HCT116 (cell line): ENCODE data around the gene BRICD5. TPM values are rescaled to one million over a fixed set of nuclear protein-coding genes. Genes with fewer than 3 reads are reported as not detected.

ENCODE experiments used
- ATAC-seq: fragments of 200-7000 bp; cut with Tn5 transposase; 2 replicates; pipeline ENCODE4 v1.9.1; 2020; ENCODE audit warnings: mild to moderate bottlenecking, moderate library complexity
- BruUV-seq: library from RNA; stranded (reverse); fragments of 400-500 nt; replicated peaks from 2 replicates; lab custom pipeline; 2021; lab: Mats Ljungman, UMichigan
- CTCF ChIA-PET: fragments of 300-600 bp; sonication (Branson Sonifier 250); formaldehyde crosslinking; loops from one replicate; lab custom pipeline; 2021; ENCODE audit warnings: antibody characterized with exemption; lab: Charles Lee
- POLR2A ChIA-PET: fragments of 300-600, 350-600 bp; sonication (Branson Sonifier 250); formaldehyde crosslinking; loops from one replicate; lab custom pipeline; 2021; ENCODE audit warnings: antibody characterized with exemption; lab: Charles Lee
- RAD21 ChIA-PET, 2 experiments: fragments of 300-600 bp; sonication (Branson Sonifier 250); formaldehyde crosslinking; loops; one replicate each; lab custom pipeline; 2023; ENCODE audit warnings: low total read pairs in 2 of 2; ENCODE audit not compliant: uncharacterized antibody in 2 of 2, unreplicated experiment in 2 of 2, low non-redundant PET in 1 of 2; lab: Charles Lee
- DNase-seq: peaks from one replicate; pipeline ENCODE4 v3.0.0-alpha.2; 2010; ENCODE audit warnings: low read depth, low spot score
- H2AFZ ChIP-seq: fragments of 200-600 bp; shearing (Covaris generic), sonication (generic); 2 replicates; pipeline ENCODE4 v1.6.1; 2017; ENCODE audit warnings: low read depth, mixed run types, mixed read lengths, antibody characterized with exemption, low read length; ENCODE audit not compliant: poor library complexity, severe bottlenecking
- H3K27ac ChIP-seq: 2 replicates; pipeline ENCODE4 v1.5.1; 2012; ENCODE audit warnings: low read depth, low read length
- H3K27me3 ChIP-seq: fragments of 200-600 bp; sonication (generic); 2 replicates; pipeline ENCODE4 v1.6.1; 2016; ENCODE audit warnings: mixed run types, low read length, mixed read lengths; ENCODE audit not compliant: insufficient read depth
- H3K36me3 ChIP-seq, 2 experiments: fragments of 200-500 bp in 1 of 2; fragments of 200-600 bp in 1 of 2; sonication (Bioruptor generic) in 1 of 2; sonication (generic) in 1 of 2; 2 replicates each; pipeline versions ENCODE4 v1.5.1 to v1.6.1; 2014 to 2016; ENCODE audit warnings: low read length in 2 of 2, inconsistent platforms in 1 of 2, mixed read lengths in 1 of 2, mixed run types in 1 of 2; ENCODE audit not compliant: insufficient read depth in 2 of 2, control insufficient read depth in 1 of 2
- H3K4me1 ChIP-seq, 2 experiments: fragments of 200-600 bp in 1 of 2; sonication (generic) in 1 of 2; 2 replicates each; pipeline versions ENCODE4 v1.5.1 to v1.6.1; 2012 to 2017; ENCODE audit warnings: low read length in 2 of 2, inconsistent platforms in 1 of 2, mild to moderate bottlenecking in 1 of 2, mixed read lengths in 1 of 2, mixed run types in 1 of 2, moderate library complexity in 1 of 2; ENCODE audit not compliant: insufficient read depth in 2 of 2, control insufficient read depth in 1 of 2
- H3K4me2 ChIP-seq: fragments of 200-600 bp; sonication (generic); 2 replicates; pipeline ENCODE4 v1.6.1; 2017; ENCODE audit warnings: mixed run types, low read length, mixed read lengths
- H3K4me3 ChIP-seq, 2 experiments: fragments of 200-600 bp in 1 of 2; sonication (generic) in 1 of 2; replicated peaks in 1 of 2; 2 replicates each; pipeline ENCODE4 v1.5.1; 2011 to 2016; ENCODE audit warnings: low read length in 2 of 2, control low read depth in 1 of 2, low read depth in 1 of 2, mild to moderate bottlenecking in 1 of 2, mixed read lengths in 1 of 2, mixed run types in 1 of 2
- H3K79me2 ChIP-seq: fragments of 200-600 bp; sonication (generic); 2 replicates; pipeline ENCODE4 v1.6.1; 2017; ENCODE audit warnings: mild to moderate bottlenecking, mixed run types, low read length, moderate library complexity, mixed read lengths; ENCODE audit not compliant: insufficient read depth
- H3K9ac ChIP-seq: fragments of 200-600 bp; sonication (generic); 2 replicates; pipeline ENCODE4 v1.6.1; 2016; ENCODE audit warnings: low read length, mixed read lengths
- H3K9me2 ChIP-seq: fragments of 200-600 bp; sonication (generic), shearing (Covaris generic); 2 replicates; pipeline ENCODE4 v1.6.1; 2017; ENCODE audit warnings: mixed run types, mild to moderate bottlenecking, moderate library complexity; ENCODE audit not compliant: insufficient read depth
- H3K9me3 ChIP-seq, 2 experiments: fragments of 200-500 bp in 1 of 2; fragments of 200-600 bp in 1 of 2; sonication (Bioruptor generic) in 1 of 2; sonication (generic) in 1 of 2; 2 replicates each; pipeline ENCODE4 v1.6.1; 2014 to 2017; ENCODE audit warnings: low read length in 2 of 2, mixed read lengths in 2 of 2, inconsistent platforms in 1 of 2, low read depth in 1 of 2, mild to moderate bottlenecking in 1 of 2, mixed run types in 1 of 2, moderate library complexity in 1 of 2; ENCODE audit not compliant: control insufficient read depth in 1 of 2, insufficient read depth in 1 of 2
- H4K20me1 ChIP-seq: fragments of 200-600 bp; sonication (generic), shearing (Covaris generic); 2 replicates; pipeline ENCODE4 v1.6.1; 2017; ENCODE audit warnings: mixed run types, mild to moderate bottlenecking, moderate library complexity; ENCODE audit not compliant: insufficient read depth
- ATF3 ChIP-seq: IDR thresholded peaks from 2 replicates; pipeline ENCODE4 v1.6.1; 2012
- EZH2 ChIP-seq: fragments of 200-600 bp; sonication (generic); IDR thresholded peaks from 2 replicates; pipeline ENCODE4 v1.6.1; 2017; ENCODE audit warnings: antibody characterized with exemption, mixed run types
- JUND ChIP-seq: IDR thresholded peaks from 2 replicates; pipeline ENCODE4 v1.6.1; 2012
- MAX ChIP-seq: IDR thresholded peaks from 2 replicates; pipeline ENCODE4 v1.6.1; 2012
- POLR2AphosphoS5 ChIP-seq: IDR thresholded peaks from 2 replicates; pipeline ENCODE4 v1.6.1; 2011; ENCODE audit warnings: mild to moderate bottlenecking, low read depth, low read length, moderate library complexity
- RAD21 ChIP-seq: IDR thresholded peaks from 2 replicates; pipeline ENCODE4 v1.6.1; 2012; ENCODE audit warnings: low read depth, mild to moderate bottlenecking
- ZBTB33 ChIP-seq: IDR thresholded peaks from 2 replicates; pipeline ENCODE4 v1.6.1; 2011; ENCODE audit warnings: mild to moderate bottlenecking, low read length, moderate library complexity; ENCODE audit not compliant: insufficient replicate concordance; ENCODE audit errors: extremely low read depth
- ZFX ChIP-seq: fragments of 450-650 bp; IDR thresholded peaks from 2 replicates; pipeline ENCODE4 v1.6.1; 2017
- ZNF274 ChIP-seq: fragments of 200-500 bp; sonication (Bioruptor generic); IDR thresholded peaks from 2 replicates; pipeline ENCODE4 v1.6.1; 2014; ENCODE audit warnings: mild to moderate bottlenecking, low read depth, low read length, inconsistent platforms
- intact Hi-C: fragments of 100-400 bp; cut with micrococcal nuclease; formaldehyde crosslinking; loops from 2 replicates; pipeline ENCODE4 v1.10.0; 2022
- total RNA-seq: library from RNA; stranded (reverse); gene quantifications from one replicate; pipeline ENCODE4 v1.2.1, GENCODE V29; 2021; ENCODE audit not compliant: unreplicated experiment

Gene BRICD5
- total RNA-seq, 1 experiment from 2014 or later: 9.8 TPM

- no peak overlapping the region; the same call in 1 of the 2 replicates for H3K27ac ChIP-seq
- intact Hi-C loops: no loop called here
Measured at GRCh38 chr16:2229632-2230250, 19.1 kb upstream of the BRICD5 start.

More at GRCh38 chr16:2229632-2230250, 19.1 kb upstream of the BRICD5 start:
- H3K4me2 ChIP-seq: no peak overlapping the region
- no peaks in the 10 kb centered on the region for H3K9me3 ChIP-seq
- H3K4me1 ChIP-seq: peaks cover 19 to 20% of the 10 kb centered on the region in 2 experiments
- no peak overlapping the region for H2AFZ ChIP-seq
- H3K9ac ChIP-seq: no peak overlapping the region
- BruUV-seq: no TSS peak
- H3K79me2 ChIP-seq: peaks cover 50% of the 10 kb centered on the region
- DNase-seq (no peak), ATAC-seq (no peak)
- no peaks in the 10 kb centered on the region; the same call in 1 of the 2 replicates for H4K20me1 ChIP-seq
- TF ChIP-seq JUND (no peak), ATF3 (no peak), MAX (no peak), EZH2 (no peak), POLR2AphosphoS5 (no peak), ZNF274 (no peak), ZFX (no peak), ZBTB33 (no peak), RAD21 (no peak)
- no peaks in the 10 kb centered on the region for H3K9me2 ChIP-seq
- RAD21 ChIA-PET: no interaction called here
- CTCF ChIA-PET: no interaction called here
- POLR2A ChIA-PET: no interaction called here
- no peaks in the 10 kb centered on the region for H3K27me3 ChIP-seq
- H3K4me3 ChIP-seq: no peak overlapping the region
- peaks cover 9 to 19% of the 10 kb centered on the region in 2 experiments; a peak in 3 of 4 replicates for H3K36me3 ChIP-seq
